ENCODE data around the gene PCSK6.

Gene PCSK6

DNA sequence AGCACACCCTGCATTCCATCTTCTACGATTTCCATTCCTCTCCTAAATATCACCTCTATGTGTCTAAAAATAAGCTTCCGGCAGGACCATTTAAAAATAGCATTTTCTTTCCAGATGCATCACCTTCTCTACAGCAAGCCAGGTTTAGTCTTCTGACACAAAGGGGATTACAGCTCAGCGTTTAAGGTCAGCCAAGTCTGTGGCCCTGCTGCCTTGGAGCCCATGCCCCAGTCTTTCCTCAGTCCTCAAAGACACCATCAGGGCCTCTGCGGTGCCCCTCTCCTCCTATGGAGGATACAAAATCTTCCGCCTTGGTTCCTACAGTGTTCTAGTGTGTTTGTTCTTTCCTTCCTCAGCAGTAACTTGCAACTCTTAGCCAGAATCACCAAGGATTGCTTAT, 216.0 kb downstream of the PCSK6 start:
- H3K4me3 ChIP-seq (replicated peaks; ENCODE audit: insufficient read depth, low read length): no peak overlapping the region
- no peak for DNase-seq (ENCODE audit: low read depth in 1 of 2, low spot score in 1 of 2)
- TF ChIP-seq, protein P1, sequence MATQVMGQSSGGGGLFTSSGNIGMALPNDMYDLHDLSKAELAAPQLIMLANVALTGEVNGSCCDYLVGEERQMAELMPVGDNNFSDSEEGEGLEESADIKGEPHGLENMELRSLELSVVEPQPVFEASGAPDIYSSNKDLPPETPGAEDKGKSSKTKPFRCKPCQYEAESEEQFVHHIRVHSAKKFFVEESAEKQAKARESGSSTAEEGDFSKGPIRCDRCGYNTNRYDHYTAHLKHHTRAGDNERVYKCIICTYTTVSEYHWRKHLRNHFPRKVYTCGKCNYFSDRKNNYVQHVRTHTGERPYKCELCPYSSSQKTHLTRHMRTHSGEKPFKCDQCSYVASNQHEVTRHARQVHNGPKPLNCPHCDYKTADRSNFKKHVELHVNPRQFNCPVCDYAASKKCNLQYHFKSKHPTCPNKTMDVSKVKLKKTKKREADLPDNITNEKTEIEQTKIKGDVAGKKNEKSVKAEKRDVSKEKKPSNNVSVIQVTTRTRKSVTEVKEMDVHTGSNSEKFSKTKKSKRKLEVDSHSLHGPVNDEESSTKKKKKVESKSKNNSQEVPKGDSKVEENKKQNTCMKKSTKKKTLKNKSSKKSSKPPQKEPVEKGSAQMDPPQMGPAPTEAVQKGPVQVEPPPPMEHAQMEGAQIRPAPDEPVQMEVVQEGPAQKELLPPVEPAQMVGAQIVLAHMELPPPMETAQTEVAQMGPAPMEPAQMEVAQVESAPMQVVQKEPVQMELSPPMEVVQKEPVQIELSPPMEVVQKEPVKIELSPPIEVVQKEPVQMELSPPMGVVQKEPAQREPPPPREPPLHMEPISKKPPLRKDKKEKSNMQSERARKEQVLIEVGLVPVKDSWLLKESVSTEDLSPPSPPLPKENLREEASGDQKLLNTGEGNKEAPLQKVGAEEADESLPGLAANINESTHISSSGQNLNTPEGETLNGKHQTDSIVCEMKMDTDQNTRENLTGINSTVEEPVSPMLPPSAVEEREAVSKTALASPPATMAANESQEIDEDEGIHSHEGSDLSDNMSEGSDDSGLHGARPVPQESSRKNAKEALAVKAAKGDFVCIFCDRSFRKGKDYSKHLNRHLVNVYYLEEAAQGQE (IDR thresholded peaks at IDR 0.05; ENCODE audit: insufficient replicate concordance, low read depth): no peak
- no peak for TF ChIP-seq POLR2AphosphoS5 (IDR thresholded peaks at IDR 0.05; ENCODE audit: low read depth)
- TF ChIP-seq GABPA (IDR thresholded peaks at IDR 0.05; ENCODE audit: low read depth): no peak
- TF ChIP-seq, protein P2, sequence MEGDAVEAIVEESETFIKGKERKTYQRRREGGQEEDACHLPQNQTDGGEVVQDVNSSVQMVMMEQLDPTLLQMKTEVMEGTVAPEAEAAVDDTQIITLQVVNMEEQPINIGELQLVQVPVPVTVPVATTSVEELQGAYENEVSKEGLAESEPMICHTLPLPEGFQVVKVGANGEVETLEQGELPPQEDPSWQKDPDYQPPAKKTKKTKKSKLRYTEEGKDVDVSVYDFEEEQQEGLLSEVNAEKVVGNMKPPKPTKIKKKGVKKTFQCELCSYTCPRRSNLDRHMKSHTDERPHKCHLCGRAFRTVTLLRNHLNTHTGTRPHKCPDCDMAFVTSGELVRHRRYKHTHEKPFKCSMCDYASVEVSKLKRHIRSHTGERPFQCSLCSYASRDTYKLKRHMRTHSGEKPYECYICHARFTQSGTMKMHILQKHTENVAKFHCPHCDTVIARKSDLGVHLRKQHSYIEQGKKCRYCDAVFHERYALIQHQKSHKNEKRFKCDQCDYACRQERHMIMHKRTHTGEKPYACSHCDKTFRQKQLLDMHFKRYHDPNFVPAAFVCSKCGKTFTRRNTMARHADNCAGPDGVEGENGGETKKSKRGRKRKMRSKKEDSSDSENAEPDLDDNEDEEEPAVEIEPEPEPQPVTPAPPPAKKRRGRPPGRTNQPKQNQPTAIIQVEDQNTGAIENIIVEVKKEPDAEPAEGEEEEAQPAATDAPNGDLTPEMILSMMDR (IDR thresholded peaks at IDR 0.05; ENCODE audit: insufficient read depth, low read length): no peak
- TF ChIP-seq SPI1 (IDR thresholded peaks at IDR 0.05; ENCODE audit: borderline replicate concordance, low read depth): no peak
- H3K27ac ChIP-seq (replicated peaks): no peak overlapping the region
- H3K27me3 ChIP-seq (ENCODE audit: insufficient read depth, poor library complexity, severe bottlenecking): no peaks in the 10 kb centered on the region

DNA sequence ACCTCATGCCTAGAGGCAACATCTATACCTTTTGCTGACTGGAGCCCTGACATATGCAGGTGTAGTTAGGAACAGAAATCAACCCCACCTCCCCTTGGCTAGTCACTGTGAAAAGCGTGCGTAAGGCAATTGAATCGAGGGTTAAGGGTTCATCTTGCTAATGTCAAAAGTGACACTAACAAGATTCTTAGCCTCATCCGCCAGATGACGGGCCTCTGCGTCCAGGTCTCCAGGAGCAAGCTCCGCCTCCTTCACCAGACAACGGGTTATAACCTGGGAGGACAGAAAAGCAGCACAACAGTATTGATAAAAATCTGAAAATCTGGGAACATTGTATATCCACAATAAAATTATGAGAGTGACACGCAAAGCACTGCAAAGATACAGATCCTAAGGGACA, 216.9 kb downstream of the PCSK6 start:
- Histone ChIP-seq H3K27ac (replicated peaks) (no peak overlapping the region), H3K27me3 (ENCODE audit: insufficient read depth, poor library complexity, severe bottlenecking) (no peaks in the 10 kb centered on the region), H3K4me3 (replicated peaks; ENCODE audit: insufficient read depth, low read length) (no peak overlapping the region)
- no peak for DNase-seq (ENCODE audit: low read depth in 1 of 2, low spot score in 1 of 2)
- TF ChIP-seq POLR2AphosphoS5 (IDR thresholded peaks at IDR 0.05; ENCODE audit: low read depth): no peak

DNA sequence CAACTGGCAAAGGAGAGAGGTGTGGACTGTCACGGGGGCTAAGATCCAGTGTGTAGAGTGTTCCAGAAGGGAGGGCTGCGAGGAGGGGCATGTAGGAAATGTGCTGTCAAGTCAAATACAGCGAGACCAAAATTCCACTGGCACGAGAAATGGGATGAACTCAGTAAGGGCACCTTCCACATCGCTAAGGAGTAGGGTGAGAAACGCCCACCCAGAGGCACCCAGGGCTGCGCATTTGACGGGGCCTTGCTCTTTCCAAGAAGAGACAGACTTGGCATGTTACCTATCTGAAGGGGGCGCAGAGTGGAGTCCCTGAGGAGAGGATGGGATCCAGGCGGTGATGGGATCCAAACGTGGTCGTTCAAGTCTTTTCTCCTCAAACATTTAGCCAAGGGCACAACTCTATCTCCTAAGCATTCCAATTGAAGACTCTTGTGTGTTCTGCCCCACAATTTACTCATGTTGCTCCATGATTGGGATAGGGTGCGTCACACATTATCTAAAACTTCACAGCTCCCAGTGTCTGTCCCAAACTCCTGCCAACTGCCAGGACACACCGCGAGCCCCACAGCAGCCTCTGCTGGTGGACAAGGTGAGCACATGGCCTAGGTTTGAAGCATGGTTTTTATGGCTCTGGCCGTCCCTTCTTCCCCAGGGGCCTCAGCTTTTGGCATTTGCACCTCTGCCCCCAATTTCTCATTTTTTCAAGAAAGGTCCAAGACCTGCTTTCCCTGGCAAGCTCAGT, 219.9 kb downstream of the PCSK6 start:
- DNase-seq (ENCODE audit: low read depth in 1 of 2, low spot score in 1 of 2): no peak
- Histone ChIP-seq H3K27me3 (ENCODE audit: insufficient read depth, poor library complexity, severe bottlenecking) (no peaks in the 10 kb centered on the region), H3K4me3 (replicated peaks; ENCODE audit: insufficient read depth, low read length) (no peak overlapping the region), H3K27ac (replicated peaks) (no peak overlapping the region)
- TF ChIP-seq POLR2AphosphoS5 (IDR thresholded peaks at IDR 0.05; ENCODE audit: low read depth) (no peak), GABPA (IDR thresholded peaks at IDR 0.05; ENCODE audit: low read depth) (no peak), SPI1 (IDR thresholded peaks at IDR 0.05; ENCODE audit: borderline replicate concordance, low read depth) (no peak)
- TF ChIP-seq, protein P2 (IDR thresholded peaks at IDR 0.05; ENCODE audit: insufficient read depth, low read length): peak; percentile 14
- TF ChIP-seq, protein P1 (IDR thresholded peaks at IDR 0.05; ENCODE audit: insufficient replicate concordance, low read depth): no peak

DNA sequence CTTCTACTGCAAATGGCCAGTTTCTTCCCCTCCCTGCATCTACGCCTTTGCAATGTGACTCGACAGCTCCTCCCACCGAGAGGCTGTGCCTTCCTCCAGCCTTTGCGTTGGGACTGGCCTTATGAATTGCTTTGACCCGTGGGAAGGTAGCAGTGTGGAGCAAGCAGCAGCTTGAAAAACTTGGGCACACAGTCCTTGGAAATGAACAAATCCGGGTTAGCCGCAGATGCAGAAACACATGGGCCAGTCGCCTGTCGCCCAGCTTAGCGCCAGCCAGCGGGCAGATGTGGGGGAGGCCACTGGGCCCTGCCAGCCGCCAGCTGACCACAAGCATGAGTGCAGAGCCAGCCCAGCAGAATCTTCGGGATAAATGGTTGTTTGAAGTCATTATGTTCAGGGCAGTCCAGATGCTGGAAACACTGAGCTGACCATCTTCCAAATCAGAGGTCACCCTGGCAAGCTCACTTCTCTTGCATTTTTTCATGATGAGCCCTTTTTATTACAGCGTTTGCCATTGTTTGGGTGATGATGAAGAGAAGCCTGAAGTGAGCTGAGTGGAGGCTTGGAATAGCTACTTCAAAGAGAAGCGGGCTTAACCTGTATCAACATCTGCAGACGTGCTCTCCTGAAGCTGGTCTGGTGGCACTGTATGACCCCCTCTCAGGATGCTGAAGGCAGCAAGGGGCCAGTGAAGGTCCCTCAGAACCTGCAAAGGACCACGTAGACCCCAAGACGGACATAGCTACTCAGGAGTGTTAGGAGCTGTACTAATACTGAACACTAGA, 222.0 kb downstream of the PCSK6 start:
- H3K4me3 ChIP-seq (replicated peaks; ENCODE audit: insufficient read depth, low read length): no peak overlapping the region
- TF ChIP-seq, protein P1 (IDR thresholded peaks at IDR 0.05; ENCODE audit: insufficient replicate concordance, low read depth): no peak
- TF ChIP-seq POLR2AphosphoS5 (IDR thresholded peaks at IDR 0.05; ENCODE audit: low read depth) (no peak), GABPA (IDR thresholded peaks at IDR 0.05; ENCODE audit: low read depth) (no peak), SPI1 (IDR thresholded peaks at IDR 0.05; ENCODE audit: borderline replicate concordance, low read depth) (no peak)
- TF ChIP-seq, protein P2 (IDR thresholded peaks at IDR 0.05; ENCODE audit: insufficient read depth, low read length): no peak
- no peak for DNase-seq (ENCODE audit: low read depth in 1 of 2, low spot score in 1 of 2)
- H3K27ac ChIP-seq (replicated peaks): no peak overlapping the region
- no peaks in the 10 kb centered on the region for H3K27me3 ChIP-seq (ENCODE audit: insufficient read depth, poor library complexity, severe bottlenecking)

All from HL-60 (cell line).